ENCODE results near the gene CLEC2B.
"Not testable (repeated sequence)": the region's sequence is repeated elsewhere in the genome, so short reads cannot be mapped to it uniquely, and the experiment has no call there.

The CLEC2B gene

DNA sequence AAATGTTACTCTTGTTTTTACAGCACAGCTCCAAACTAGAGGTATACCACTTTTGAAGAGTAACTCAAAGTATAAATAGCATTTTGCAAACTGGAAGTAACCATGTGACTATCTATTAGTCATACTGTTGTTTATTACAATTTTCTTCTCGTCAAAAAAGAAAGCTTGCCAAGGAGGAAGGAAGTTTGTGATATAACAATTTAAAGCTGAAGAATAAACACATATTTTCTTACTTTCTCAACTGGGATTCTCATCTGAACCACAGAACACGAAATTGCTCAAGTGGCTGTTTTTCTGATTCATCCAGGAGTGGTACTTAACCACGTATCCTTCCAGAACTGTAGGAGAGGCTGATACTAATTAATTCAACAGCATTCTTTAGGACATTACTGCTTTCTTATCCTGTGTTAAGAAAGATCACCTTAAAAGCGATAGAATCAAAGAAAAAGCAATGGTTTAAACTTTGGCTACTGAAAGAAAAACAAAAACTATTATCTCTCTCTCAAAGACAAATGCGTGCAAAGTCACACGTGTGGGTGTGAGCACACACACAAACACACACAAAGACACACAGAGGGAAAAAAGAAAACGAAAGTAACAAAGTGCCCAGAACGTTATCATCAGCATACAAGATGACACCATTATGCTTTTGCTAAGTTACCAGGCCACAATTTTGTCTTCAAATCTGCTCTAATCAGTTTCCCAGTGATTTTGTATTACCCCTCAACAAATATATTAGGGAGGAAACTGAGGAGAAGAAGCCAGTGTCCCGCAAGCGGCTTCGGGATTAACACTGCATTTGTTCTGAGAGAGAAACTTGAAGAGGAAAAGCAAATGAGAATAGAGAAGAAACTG lies at the start of gene CLEC2B:
Gene CLEC2B, minus strand, starts transcription at position 48 of the 855 bp plus-strand sequence.
- peak; percentile 31 for DNase-seq

DNA sequence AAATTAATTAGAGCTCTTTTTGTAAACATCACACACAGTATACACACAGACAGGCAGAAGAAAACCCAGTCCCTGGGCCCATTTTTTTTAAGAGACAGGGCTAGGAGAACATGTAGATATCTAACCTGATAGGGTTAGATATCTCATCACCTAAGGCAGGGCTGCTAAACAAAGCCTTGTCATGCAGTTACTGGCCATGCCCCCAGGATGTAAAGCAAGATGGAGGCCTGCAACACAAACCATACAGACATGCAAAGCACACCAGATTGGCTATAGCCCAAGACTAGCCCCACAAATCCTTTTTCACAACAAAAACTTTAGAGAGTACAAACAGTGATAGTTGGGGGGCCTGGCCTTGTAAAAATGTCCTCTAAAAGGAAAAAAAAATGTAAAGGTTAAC lies 42.6 kb upstream of the CLEC2B start:
- DNase-seq = no peak

DNA sequence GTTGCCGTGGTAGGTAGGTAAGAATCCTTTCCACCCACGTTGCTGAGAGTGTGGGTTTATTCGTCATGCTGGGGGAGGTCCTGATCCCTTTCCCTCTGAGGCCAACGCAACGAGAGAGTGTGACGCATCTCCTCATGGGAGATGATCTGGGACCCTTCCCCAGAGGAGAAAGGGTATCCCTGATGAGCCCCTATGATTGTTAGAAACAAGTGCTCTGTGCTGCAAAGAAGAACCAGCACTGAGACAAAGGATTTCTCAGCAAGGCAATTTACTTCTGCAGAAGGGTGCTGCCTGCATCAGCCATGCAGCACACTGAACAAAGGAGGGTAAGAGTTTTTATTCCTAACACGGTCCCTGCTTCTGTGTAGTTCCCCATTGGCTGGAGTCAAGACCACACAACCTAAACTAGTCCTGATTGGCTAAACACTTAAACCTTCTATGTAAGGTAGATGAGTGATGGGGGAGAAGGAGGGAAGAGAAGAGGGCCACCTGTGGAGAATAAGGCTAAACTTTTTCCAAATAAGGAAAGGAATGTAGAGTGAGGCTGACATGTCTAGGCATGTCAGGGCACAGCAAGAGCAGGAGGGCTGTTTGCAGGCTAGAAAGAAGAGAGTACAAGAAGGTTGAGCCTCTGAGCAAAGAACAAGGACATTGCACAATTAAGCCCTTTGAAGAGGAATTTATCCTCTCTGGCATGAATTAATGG lies 41.7 kb upstream of the CLEC2B start:
- DNase-seq = no peak

DNA sequence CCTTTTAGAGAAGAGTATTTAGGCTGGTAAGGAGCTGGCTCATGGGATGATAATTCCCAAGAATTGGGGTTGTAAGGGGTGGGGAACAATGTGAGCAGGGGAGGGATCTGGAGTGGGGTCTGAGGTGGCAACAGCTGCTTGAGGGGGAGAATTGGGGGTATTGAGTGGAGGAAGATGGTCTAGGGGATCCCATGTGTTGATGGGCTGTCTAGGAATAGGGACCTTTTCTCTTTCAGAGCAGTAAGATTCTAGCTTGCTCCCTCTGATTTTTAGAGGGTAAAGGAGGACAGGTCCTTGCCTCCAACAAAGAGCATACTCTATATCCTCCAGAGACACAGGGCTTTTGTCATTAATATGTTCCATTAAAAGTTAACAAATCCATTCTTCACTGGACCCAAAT lies 40.6 kb upstream of the CLEC2B start:
- DNase-seq = no peak

DNA sequence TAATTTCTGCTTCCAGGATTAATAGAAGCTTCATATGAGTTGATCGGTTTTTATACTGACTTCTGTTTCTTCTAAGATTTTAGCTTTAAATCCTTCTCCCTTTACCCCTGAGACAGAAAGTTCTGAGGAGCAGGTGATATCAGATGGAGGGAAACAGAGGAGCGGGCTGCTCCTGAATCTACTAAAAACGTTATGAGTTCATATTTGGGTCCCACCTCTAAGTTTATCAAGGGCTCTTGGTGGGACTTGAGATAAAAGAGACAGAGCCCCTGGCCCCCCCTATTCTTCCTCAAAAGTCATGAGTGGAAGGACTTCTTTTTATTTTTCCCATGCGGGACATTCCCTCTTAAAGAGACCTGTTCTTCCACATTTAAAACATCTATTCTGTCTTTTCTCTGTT lies 39.2 kb upstream of the CLEC2B start:
- DNase-seq = no peak

DNA sequence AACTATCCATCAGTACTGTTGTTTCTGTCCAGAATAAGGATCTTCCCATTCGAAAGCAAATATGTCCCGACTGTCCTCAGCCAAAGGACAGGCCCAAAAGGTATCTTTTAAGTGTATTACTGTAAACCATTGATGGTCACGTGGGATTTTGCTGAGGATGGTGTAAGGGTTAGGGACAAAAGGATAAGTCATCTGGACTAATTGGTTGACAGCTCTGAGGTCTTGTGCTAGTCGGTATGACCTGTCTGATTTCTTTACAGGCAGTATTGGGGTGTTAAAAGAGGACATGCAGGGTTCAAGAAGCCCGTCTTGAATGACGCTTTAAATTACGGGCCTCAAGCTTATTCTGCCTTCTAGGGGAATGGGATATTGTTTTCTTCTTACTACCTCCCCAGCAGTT lies 38.6 kb upstream of the CLEC2B start:
- no peak for DNase-seq

DNA sequence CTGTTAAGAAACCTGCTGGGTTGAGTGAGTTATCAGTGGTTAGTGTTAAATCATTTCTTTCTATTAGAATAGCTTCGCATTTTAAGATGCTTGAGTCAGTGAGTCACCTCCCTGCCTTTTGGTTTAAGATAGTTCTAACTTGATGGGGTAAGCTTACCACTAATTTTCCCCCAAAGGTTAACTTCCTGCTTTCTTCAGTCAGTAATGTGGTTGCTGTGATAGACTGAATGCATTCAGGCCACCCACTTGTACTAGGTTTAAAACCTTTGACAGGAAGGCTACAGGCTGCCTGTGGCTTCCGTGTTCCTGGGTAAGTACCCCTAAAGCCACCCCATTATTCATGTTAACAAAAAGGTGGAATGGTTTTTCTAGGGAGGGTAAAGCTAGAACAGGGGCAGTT lies 37.7 kb upstream of the CLEC2B start:
- DNase-seq = peak; percentile 19

DNA sequence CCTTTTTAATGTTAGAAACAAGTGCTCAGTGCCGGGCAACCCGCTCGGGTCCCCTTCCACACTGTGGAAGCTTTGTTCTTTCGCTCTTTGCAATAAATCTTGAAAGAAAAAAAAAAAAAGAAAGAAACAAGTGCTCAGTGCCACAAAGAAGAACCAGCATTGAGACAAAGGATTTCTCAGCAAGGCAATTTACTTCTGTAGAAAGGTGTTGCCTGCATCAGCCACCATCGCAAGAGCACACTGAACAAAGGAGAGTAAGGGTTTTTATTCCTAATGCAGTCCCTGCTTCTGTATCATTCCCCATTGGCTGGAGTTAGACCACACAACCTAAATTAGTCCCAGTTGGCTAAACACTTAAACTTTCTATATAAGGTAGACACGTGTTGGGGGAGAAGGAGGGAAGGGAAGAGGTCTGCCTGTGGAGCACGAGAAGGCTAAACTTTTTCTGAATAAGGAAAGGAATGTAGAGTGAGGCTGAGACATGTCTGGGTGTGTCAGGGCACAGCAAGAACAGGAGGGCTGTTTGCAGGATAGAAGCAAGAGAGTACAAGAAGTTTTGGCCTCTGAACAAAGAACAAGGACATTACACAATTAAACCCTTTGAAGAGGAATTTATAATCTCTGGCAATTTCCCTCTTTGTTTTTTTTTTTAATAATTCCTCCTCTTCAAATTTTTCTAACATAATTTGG lies 33.5 kb upstream of the CLEC2B start:
- no peak for DNase-seq

DNA sequence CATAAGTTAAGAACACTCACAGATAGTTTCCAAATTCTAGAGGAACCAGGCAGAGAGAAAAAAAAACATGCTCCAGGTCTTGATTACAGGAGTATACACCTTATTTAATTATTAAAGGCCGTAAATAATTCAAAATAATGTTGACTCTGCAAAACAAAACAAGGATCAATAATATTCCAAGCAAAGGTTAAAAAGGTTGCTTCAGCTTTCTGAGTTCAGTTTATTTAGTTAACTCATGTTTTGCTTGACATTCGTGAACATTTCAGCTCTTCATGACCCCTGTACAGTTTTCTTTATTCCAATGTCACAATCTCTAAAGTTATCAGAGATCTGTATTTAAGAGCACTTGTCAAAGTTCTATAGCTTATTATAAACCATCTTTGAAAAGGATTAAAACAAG lies 31.8 kb upstream of the CLEC2B start:
- no peak for DNase-seq

DNA sequence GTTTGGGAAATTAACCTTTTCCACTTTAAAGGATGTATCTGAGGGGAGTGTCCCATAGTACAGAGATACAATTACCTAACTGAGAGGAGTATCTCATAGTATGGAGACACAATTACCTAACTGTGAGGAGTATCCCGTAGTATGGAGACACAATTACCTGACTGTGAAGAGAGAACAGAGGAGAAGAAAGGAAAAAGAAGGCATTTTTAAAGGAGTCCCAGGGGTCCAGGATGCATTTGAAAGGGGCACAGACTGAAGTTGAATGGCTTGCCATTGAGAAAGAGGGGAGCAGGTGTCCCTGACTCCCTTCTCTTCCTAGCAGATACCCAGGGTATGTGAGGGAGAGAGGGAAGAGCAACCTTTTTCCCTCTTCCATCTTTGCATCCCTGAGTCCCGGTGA lies 30.1 kb upstream of the CLEC2B start:
- DNase-seq = no peak

DNA sequence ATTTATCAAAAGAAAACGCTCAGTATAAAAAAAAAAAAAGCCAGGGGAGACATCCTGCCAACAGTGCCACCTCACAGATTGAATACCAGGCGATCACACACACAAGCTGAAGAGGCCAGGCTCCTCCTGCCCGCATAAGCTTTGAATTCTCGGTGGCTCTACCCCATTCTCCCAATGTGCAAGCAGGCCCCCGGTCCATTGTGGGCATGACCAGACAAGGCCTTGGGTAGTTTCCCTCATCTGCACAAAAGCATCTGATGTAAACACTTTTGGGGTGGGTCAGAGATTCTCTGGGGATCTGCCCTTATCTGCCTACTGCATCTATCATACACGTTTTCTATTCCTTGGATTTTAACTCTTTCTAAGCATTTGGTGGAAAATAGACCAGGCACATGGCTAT lies 28.4 kb upstream of the CLEC2B start:
- no peak for DNase-seq

DNA sequence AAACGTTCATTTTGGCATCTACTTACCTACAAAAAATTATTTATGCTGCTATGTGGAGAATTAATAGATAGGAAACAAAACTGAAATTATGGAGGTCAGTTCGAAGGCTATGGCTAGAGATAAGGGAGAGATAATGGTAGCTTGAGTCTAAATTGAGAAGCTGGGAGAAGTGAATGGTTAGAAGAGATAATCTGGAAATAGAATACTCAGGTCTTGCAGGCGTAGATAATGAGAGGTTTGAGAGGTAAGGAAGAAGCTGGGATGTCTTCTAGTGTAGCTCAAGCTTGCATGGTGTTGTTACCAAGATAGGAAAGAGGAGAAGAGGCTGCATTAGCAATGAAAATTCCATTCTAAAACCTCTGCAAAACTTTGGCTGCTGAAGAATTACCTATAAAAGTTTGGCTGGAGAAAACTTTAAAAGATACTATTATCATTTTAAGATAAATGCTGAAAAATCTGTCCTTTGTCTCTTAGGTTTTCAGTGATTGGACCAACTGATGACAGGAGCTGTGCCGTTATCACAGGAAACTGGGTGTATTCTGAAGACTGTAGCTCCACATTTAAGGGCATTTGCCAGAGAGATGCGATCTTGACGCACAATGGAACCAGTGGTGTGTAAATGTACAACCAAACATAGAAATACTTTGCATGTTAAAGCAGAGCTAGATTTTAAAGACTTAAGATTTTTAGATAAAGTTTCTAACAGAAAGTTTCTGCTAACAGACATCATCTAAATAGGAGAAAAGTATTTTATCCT lies 26.2 kb upstream of the CLEC2B start:
- no peak for DNase-seq

DNA sequence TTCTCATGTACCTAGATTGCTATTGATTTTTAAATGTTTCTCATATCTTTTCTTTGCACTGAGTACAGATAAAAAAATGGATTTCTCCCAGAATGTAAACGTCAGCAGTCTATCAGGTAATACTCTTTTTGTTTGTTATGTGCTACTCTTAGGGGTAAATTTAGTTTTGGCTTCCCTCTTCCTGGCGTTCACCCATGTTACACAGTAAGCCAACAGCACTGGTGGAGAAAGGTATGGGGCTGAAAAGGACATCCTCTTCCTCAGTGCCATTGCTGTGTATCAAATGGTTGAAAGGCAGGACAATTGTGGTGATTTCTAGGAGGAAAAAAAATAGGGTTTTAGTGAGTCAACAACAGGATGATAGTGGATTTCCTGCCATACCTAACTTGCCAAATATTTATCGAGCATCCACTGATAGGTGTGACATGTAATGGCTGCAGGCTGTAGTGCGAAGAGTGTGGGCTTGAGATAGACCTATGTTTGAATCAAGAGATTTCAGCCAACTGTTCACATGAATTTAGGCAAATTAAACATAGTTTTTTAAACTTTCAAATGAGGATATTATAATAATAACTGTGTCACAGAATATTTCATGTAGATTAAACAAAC lies 19.6 kb upstream of the CLEC2B start:
- no peak for DNase-seq

DNA sequence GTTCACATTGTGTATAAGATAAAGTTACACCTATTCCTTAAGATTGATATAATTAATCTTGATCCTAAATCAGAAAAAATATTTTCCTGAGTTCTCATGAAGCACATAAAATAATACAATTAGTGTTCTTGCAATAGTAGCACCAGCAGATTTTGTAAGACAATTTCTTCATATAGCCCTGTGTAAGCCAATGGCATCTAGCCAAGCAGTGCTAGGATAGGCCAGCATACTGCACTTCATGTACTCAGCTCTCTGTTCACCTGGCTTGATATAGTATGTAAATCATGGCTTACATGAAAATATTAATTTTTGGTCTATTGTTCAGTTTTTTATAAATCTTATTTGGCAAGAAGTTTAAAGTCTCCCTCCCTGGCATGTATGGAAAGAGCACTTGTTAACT lies 14.0 kb upstream of the CLEC2B start:
- no peak for DNase-seq

DNA sequence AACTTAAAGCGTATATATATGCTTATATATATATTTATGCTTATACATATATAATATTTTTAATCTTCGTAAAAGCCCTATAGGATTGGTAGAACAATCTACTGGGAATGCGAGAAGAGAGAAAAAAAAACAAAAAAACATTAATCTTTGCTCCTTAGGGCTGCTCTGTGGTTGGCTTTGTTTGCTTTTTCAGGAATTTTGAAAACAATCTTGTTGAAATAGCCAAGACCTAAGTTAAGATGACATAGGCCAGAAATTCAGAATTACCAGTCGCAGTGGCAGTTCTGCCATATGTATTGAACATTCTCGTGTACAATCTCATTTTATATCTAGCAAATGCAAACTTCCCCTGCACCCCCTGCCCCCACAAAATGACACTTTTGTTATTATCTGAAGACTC lies 12.8 kb upstream of the CLEC2B start:
- DNase-seq = no peak

DNA sequence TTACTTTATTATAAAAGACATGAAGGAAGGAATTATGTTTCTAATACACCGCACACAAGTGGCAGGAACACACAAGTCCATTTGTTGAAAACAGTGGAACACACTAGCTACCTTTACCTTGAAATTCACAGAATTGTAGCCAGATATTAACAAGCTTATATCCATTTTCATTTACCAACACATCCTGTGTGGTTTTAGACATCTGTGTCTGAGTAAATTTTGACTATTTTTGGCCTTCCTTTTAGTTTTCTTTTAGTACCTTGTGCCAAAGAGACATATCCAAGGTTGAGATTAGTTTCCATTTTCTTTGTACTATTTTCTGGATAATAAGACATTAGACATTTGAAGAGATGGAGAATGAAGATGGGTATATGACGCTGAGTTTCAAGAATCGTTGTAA lies 12.1 kb upstream of the CLEC2B start, which contains the start of gene KLRF2:
Gene KLRF2, plus strand, starts transcription at position 244 of the 400 bp plus-strand sequence. Its CDS starts 107 bp downstream, at position 351.
- no peak for DNase-seq

DNA sequence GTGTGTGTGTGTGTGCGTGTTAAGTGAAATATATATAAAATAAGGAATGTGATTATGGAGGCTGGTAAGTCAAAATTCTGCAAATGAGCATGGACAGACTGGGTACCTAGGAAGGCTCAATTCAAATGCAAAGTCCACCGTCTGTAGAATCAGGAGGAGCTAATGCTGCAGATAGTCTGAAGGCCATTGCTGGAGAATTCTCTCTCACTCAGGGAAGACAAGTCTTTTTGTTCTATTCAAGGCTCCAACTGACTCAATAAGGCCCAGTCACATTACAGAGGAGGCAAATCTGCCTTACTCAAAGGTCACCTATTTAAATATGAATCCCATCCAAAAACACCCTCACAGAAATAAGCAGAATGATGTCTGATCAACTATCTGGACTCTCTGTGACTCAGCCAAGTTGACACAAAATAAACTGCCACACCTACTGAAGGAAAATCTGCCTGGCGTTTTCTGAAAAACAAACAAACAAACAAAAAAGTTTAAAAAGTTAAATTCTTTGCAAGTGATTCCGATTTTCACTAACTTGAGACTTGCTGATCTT lies 11.5 kb upstream of the CLEC2B start:
- no peak for DNase-seq

DNA sequence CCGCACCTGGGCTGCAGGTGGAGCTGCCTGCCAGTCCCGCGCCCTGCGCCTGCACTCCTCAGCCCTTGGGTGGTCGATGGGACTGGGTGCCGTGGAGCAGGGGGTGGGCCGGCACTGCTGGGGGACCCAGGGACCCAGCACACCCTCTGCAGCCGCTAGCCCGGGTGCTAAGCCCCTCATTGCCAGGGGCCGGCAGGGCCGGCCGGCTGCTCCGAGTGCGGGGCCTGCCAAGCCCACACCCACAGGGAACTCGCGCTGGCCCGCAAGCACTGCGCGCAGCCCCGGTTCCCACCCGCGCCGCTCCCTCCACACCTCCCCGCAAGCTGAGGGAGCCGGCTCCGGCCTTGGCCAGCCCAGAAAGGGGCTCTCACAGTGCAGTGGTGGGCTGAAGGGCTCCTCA lies 7.0 kb upstream of the CLEC2B start:
- not testable (repeated sequence) for DNase-seq

DNA sequence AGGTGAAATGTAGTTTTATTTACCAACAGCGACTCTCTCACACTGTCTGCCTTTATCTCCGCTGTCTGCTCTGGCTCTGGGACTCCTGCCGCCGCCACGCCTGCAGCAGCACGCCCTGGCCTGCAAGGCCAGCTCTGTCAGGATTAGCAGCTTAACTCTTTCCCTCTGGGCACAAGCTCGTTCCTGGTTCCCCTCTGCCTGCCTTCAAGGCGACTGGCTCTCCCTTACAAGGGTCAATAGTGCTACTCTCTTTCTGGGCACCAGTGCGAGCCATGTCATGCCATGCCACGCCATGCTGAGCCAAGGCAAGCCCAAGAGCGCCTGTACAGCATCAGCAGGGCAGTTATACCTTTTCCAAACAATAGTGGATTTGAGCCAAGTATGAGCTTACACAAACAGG lies 3.6 kb upstream of the CLEC2B start:
- no peak for DNase-seq

DNA sequence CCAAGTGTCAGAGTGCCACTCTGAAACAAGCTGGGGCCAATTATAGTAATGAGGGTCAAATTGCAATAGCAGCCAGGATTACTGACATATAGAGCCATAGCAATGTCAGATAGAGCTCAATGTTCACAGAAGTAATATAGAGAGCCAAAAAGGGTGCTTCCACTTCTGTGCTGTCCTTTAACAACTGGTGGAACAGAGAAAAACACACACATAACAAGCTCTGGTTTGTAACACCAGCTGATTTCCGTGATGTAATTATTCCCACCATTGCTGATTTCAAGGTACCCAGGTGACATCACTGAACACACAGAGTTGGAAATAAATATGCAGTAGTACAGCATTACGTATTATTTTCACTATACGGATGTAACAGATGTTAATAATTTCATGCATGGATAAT lies 3.0 kb upstream of the CLEC2B start:
- no peak for DNase-seq

DNA sequence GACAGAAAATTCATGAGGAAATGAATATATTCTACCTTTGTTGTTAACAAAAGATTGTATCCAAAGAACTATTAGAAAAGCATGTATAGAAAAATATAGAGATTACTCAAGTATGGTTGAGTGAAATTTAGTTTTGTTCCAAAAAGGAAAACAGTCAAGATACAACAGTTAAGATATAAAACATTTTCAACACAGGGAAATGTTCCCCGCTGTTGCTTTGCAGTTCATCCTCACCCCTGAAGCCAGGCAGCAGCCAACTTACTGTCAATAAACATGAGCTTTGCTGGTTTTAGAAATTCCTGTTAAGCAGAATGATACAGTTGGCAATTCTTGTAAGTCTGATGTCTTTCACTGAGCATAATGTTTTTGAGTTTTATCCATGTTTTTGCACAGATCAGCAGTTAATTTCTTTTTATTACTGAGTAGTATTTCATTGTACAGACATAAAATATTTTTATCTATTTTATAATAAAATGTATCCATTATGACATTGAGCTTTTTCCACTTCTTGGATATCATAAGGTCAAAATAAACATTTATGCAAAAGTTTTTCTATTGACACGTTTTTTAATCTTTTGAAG lies 1.2 kb upstream of the CLEC2B start:
- DNase-seq = no peak

DNA sequence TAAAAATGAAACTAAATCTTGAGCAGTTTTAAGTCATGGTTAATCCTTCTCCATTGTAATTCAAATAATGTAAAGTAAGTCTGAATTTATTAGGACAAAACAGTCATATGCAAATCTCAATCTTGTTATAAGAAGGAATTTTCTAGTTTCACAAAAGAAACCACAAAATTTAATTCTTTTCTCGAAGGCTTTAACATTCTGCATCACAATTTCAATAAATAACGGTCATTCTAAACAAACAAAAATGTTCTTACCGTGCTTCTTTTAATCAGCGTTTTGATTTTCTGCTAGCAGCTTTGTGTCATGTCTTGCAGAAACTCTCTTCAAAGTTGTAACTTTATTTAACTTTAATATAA lies 225 bp downstream of the CLEC2B start:
- DNase-seq = no peak
